Kidney (tissue), 14 donors: ENCODE measurements around the gene GALNT6. TPM values are rescaled to one million over a fixed set of nuclear protein-coding genes. Genes with fewer than 3 reads are reported as not detected.

Experiments used
- DNase-seq, 5 donors: peaks; one replicate each; pipeline ENCODE4 v3.0.0-alpha.2; 2013 to 2020
- FAIRE-seq: peaks from 2 replicates; lab custom pipeline; 2012; peaks lifted over from hg19 to GRCh38; lab: Jason Lieb, UNC
- H3K27ac ChIP-seq, 2 donors: one replicate each; pipeline ENCODE4 v1.7.0; 2013; ENCODE audit warnings: low read depth in 2 of 2, low read length in 2 of 2, inconsistent platforms in 1 of 2
- H3K27me3 ChIP-seq: one replicate; pipeline ENCODE4 v1.7.1; 2013; ENCODE audit warnings: low read length, inconsistent platforms; ENCODE audit not compliant: control insufficient read depth, insufficient read depth
- H3K36me3 ChIP-seq, 3 donors: one replicate each; pipeline versions ENCODE4 v1.7.0 to v1.7.1; 2013; ENCODE audit warnings: low read length in 3 of 3, control low read depth in 1 of 3, inconsistent platforms in 1 of 3; ENCODE audit not compliant: insufficient read depth in 3 of 3, control insufficient read depth in 2 of 3
- H3K4me1 ChIP-seq, 3 donors: one replicate each; pipeline versions ENCODE4 v1.7.0 to v1.7.1; 2013; ENCODE audit warnings: low read length in 3 of 3, inconsistent platforms in 1 of 3, low read depth in 1 of 3; ENCODE audit not compliant: control insufficient read depth in 2 of 3, insufficient read depth in 2 of 3
- H3K4me3 ChIP-seq, 3 donors: one replicate each; pipeline versions ENCODE4 v1.7.0 to v1.8.1; 2013; ENCODE audit warnings: low read length in 3 of 3, control low read depth in 1 of 3, inconsistent platforms in 1 of 3
- H3K9ac ChIP-seq, 3 donors: one replicate each; pipeline versions ENCODE4 v1.7.0 to v1.7.1; 2013; ENCODE audit warnings: low read length in 3 of 3, control low read depth in 1 of 3, inconsistent platforms in 1 of 3
- H3K9me3 ChIP-seq, 3 donors: one replicate each; pipeline versions ENCODE4 v1.7.0 to v1.7.1; 2013; ENCODE audit warnings: low read length in 3 of 3, control low read depth in 1 of 3, inconsistent platforms in 1 of 3; ENCODE audit not compliant: control insufficient read depth in 2 of 3, insufficient read depth in 1 of 3
- intact Hi-C: fragments of 100-400 bp; cut with DNase I; formaldehyde crosslinking; loops from one replicate; pipeline ENCODE4 v1.11.1; 2022
- polyA plus RNA-seq: library from polyadenylated mRNA; stranded (reverse); fragments of 350-450 nt; fragmentation: Illumina TruSeq; extraction: RNeasy Lipid Tissue Mini Kit (QIAGEN cat#74804); gene quantifications from one replicate; pipeline ENCODE4 v1.2.3, GENCODE V29; 2014; ENCODE audit warnings: low read depth, low replicate concordance; ENCODE audit not compliant: insufficient read depth
- total RNA-seq: library from RNA; stranded (reverse); fragmentation: NEBNext Ultra II Directional; extraction: Animal tissue kit (Norgen Biotek cat#: 25700); gene quantifications from one replicate; pipeline ENCODE4 v1.2.1, GENCODE V29; 2021
- TF ChIP-seq, protein P1 (sequence below): IDR thresholded peaks from 3 replicates; pipeline ENCODE4 v1.5.1; 2012; ENCODE audit warnings: mild to moderate bottlenecking, moderate library complexity, borderline replicate concordance; ENCODE audit not compliant: insufficient read depth; ENCODE audit errors: extremely low read depth
- donor health status: control.
- donor health status: control.
- donor health status: control.
- donor health status: control.
- donor health status: control.
- donor health status: DM: yes; HTN: yes; CAD: no.
- donor health status: Normal renal cell carcinoma (clear cell type).

GALNT6 gene
- total and polyA plus RNA-seq, 2 donors from 2014 or later = 2.1 to 16.8 TPM

DNA sequence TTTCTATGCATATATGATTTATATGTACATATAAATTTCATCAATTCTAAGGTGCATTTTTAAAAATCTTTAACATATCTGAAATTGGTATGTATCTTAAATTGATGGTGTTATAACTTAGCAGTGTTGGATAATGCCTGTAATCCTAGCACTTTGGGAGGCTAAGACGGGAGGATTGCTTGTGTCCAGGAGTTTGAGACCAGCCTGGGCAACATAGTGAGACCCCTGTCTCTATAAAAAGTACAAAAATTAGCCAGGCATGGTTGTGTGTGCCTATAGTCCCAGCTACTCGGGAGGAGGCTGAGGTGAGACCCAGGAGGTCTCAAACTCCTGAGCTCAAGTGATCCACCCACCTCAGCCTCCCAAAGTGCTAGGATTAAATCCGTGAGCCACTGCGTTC is 6.5 kb upstream of the GALNT6 start:
- H3K36me3 ChIP-seq = no peaks in the 10 kb centered on the region
- FAIRE-seq = no peak
- no peak overlapping the region for H3K27ac ChIP-seq

DNA sequence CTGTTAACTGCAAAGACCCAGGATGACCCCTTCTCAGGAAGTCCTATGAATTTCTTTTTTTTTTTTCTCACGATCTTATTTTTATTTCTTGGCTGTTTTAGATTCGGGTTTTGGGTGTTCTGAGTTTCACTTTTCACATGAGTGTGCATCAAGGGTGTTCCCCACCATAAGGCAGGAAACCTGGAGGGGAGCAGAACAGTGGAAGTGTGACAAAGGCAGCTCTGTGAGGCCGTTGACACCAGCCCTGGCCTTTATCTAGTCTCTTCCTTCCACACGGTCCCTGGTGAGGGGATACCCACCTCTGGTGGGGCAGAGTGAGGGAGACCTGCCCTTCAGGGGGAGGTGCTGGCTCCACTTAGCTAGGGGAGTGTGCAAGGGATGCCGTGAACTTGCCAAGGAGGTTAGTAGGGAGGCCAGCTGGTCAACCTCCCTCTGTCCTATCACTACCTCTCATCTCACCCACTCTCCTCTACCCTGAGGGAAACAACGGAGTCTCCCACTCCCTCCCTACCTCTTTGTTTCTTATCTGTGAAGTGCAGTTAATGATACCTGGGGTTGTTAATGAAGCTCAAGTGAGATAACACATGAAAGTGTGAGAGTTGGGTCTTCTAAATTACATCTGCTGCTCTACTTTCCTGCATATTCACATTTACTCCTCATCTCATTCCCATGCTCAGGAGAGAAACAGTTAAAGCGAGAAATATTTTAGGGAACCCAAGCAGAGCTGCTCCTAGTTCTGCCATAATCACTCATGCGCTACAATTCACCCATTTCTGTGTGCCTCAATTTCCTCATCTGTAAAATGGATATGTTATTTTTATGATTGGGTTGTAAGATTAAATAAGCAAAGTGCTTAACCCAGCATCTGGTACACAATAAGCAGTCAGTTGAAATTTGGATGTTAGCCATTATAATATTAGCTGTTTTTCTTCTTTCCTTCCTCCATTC is 4.4 kb upstream of the GALNT6 start:
- Histone ChIP-seq H3K9me3 (no peaks in the 10 kb centered on the region), H3K27ac (no peak overlapping the region), H3K27me3 (no peaks in the 10 kb centered on the region), H3K36me3 (no peaks in the 10 kb centered on the region), H3K4me3 (no peak overlapping the region), H3K9ac (no peak overlapping the region), H3K4me1 (peaks cover 0 to 3% (median 0%) of the 10 kb centered on the region in 3 donors)
- intact Hi-C loops = no loop called here
- TF ChIP-seq, protein P1, sequence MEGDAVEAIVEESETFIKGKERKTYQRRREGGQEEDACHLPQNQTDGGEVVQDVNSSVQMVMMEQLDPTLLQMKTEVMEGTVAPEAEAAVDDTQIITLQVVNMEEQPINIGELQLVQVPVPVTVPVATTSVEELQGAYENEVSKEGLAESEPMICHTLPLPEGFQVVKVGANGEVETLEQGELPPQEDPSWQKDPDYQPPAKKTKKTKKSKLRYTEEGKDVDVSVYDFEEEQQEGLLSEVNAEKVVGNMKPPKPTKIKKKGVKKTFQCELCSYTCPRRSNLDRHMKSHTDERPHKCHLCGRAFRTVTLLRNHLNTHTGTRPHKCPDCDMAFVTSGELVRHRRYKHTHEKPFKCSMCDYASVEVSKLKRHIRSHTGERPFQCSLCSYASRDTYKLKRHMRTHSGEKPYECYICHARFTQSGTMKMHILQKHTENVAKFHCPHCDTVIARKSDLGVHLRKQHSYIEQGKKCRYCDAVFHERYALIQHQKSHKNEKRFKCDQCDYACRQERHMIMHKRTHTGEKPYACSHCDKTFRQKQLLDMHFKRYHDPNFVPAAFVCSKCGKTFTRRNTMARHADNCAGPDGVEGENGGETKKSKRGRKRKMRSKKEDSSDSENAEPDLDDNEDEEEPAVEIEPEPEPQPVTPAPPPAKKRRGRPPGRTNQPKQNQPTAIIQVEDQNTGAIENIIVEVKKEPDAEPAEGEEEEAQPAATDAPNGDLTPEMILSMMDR = no peak
- DNase-seq = no peak
- FAIRE-seq = no peak

More for the DNA sequence above, 6.5 kb upstream of the GALNT6 start:
- no peak for DNase-seq
- Histone ChIP-seq H3K9ac (no peak overlapping the region), H3K27me3 (no peaks in the 10 kb centered on the region), H3K4me3 (no peak overlapping the region), H3K4me1 (no peaks in the 10 kb centered on the region), H3K9me3 (no peaks in the 10 kb centered on the region)
- intact Hi-C loops = no loop called here
- TF ChIP-seq, protein P1 = no peak

DNA sequence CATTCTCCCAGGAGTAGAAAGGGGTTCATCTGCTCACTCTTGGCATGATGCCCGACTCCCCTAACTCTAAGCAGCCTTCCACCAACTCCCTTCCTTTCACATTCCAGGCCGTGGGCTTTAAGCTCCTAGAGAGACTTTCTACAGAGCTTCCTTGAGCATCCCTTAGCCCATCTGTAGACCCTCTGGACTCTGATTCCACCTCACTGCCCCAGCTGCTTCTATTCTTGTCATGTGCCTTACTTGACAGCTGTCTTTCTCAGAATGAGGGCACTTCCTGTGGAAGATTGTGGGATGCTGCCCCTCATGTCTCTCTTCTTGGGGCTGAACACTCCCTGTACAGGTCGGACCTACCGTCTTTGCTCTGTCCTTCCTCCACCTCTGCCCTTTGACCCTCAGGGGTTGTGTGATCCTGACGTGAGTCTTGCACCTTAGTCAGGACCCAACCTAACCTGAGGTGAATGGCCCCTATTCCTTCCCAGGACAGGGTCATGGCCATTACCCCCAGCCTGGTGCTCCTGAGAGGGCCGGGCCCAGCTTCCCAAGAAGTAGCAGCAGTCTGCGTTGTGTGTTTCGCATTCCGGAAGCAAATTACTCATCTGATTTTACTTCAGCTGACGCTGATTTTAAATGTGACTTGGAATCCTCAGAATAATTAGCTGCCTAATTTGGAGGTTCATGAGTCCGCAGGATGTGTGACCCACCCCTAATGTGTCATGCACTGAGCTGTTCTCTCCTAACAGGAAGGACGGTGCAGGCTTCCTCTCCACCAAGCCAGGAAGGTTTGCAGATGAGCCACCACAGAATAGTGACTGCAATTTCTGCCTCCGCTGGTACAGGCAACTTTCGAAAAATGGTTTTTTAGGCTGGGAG is 2.7 kb upstream of the GALNT6 start:
- intact Hi-C loops = no loop called here
- no peaks in the 10 kb centered on the region for H3K9me3 ChIP-seq
- no peak for FAIRE-seq
- DNase-seq = no peak
- H3K27me3 ChIP-seq = no peaks in the 10 kb centered on the region
- H3K9ac ChIP-seq = no peak overlapping the region
- TF ChIP-seq, protein P1 = no peak
- H3K4me1 ChIP-seq = peaks cover 0 to 3% (median 0%) of the 10 kb centered on the region in 3 donors
- no peak overlapping the region for H3K4me3 ChIP-seq
- H3K36me3 ChIP-seq = no peaks in the 10 kb centered on the region
- H3K27ac ChIP-seq = no peak overlapping the region
